K562 (cell line): ENCODE measurements around the gene POLD1. TPM values are rescaled to one million over a fixed set of nuclear protein-coding genes. Genes with fewer than 3 reads are reported as not detected.
A peak's percentile ranks its signal among the peaks of the same experiment; 100 is the strongest.

ENCODE experiments used
- CBFB ChIP-seq: sonication (generic); formaldehyde crosslinking; IDR thresholded peaks from 2 replicates; pipeline ENCODE4 v1.4.0; 2020; ENCODE audit warnings: mild to moderate bottlenecking, missing genetic modification reagents
- CHD2 ChIP-seq: IDR thresholded peaks from 2 replicates; pipeline ENCODE4 v1.6.1; 2011; ENCODE audit warnings: low read depth, low read length
- CHD4 ChIP-seq: fragments of 200-600 bp; sonication (generic); IDR thresholded peaks from 3 replicates; pipeline ENCODE4 v1.6.1; 2012; ENCODE audit warnings: low read depth, mild to moderate bottlenecking, mixed read lengths, low read length, inconsistent platforms; ENCODE audit not compliant: insufficient read depth, insufficient replicate concordance, poor library complexity, severe bottlenecking
- CREB1 ChIP-seq, 2 experiments: sonication (generic) in 1 of 2; formaldehyde crosslinking in 1 of 2; IDR thresholded peaks; 2 replicates each; pipeline versions ENCODE4 v1.6.1 to v1.8.0; 2012 to 2022; ENCODE audit warnings: inconsistent platforms in 1 of 2, mild to moderate bottlenecking in 1 of 2, missing genetic modification reagents in 1 of 2, moderate library complexity in 1 of 2
- CREM ChIP-seq: IDR thresholded peaks from 2 replicates; pipeline ENCODE4 v1.6.1; 2014; ENCODE audit warnings: antibody characterized with exemption, low read depth
- FOXK1 ChIP-seq: sonication (generic); formaldehyde crosslinking; IDR thresholded peaks from 2 replicates; pipeline ENCODE4 v1.8.0; 2022; ENCODE audit warnings: missing genetic modification reagents, mild to moderate bottlenecking, borderline replicate concordance
- GABPB2 ChIP-seq: fragments of 250-450 bp; sonication (Bioruptor Pico); conservative IDR thresholded peaks from 2 replicates; pipeline ENCODE4 v1.5.1; 2021; ENCODE audit warnings: mild to moderate bottlenecking
- MTA3 ChIP-seq: fragments of 450-650 bp; formaldehyde crosslinking; IDR thresholded peaks from 2 replicates; pipeline ENCODE4 v1.6.1; 2017; ENCODE audit warnings: mild to moderate bottlenecking, borderline replicate concordance
- MYBL2 ChIP-seq, 2 experiments: fragments of 450-650 bp in 1 of 2; sonication (generic) in 1 of 2; formaldehyde crosslinking in 1 of 2; IDR thresholded peaks; 2 replicates each; pipeline versions ENCODE4 v1.6.1 to v1.8.1; 2017 to 2022; ENCODE audit warnings: borderline replicate concordance in 1 of 2, inconsistent platforms in 1 of 2, low read depth in 1 of 2, mild to moderate bottlenecking in 1 of 2, missing genetic modification reagents in 1 of 2, moderate library complexity in 1 of 2
- RB1 ChIP-seq: fragments of 450-650 bp; IDR thresholded peaks from 2 replicates; pipeline ENCODE4 v1.6.1; 2017; ENCODE audit warnings: low read depth, mild to moderate bottlenecking
- RCOR1 ChIP-seq, 2 experiments: IDR thresholded peaks; 2 replicates each; pipeline ENCODE4 v1.6.1; 2012; ENCODE audit warnings: low read depth in 2 of 2, low read length in 2 of 2, borderline replicate concordance in 1 of 2, improper control_type of control experiment in 1 of 2
- SRSF7 ChIP-seq: fragments of 200-400 bp; formaldehyde crosslinking; optimal IDR thresholded peaks from 2 replicates; pipeline ENCODE3; 2017; ENCODE audit warnings: mild to moderate bottlenecking, low read depth, low read length
- TAF9B ChIP-seq: fragments of 450-650 bp; IDR thresholded peaks from 2 replicates; pipeline ENCODE4 v1.6.1; 2018; ENCODE audit warnings: mild to moderate bottlenecking; ENCODE audit not compliant: partially characterized antibody
- TEAD1 ChIP-seq, 2 experiments: fragments of 450-650 bp in 1 of 2; sonication (generic) in 1 of 2; formaldehyde crosslinking; IDR thresholded peaks; 2 replicates each; pipeline versions ENCODE4 v1.4.0 to v1.8.0; 2020 to 2022; ENCODE audit warnings: mild to moderate bottlenecking in 2 of 2, missing genetic modification reagents in 1 of 2
- TEAD4 ChIP-seq, 2 experiments: sonication (generic) in 1 of 2; formaldehyde crosslinking in 1 of 2; IDR thresholded peaks; 2 replicates each; pipeline versions ENCODE4 v1.6.1 to v1.8.0; 2012 to 2022; ENCODE audit warnings: borderline replicate concordance in 1 of 2, inconsistent platforms in 1 of 2, low read length in 1 of 2, mild to moderate bottlenecking in 1 of 2, missing genetic modification reagents in 1 of 2
- YY1 ChIP-seq, 3 experiments: IDR thresholded peaks; 2 replicates each; pipeline ENCODE4 v1.6.1; 2011; ENCODE audit warnings: low read length in 2 of 3, mild to moderate bottlenecking in 2 of 3, moderate library complexity in 2 of 3, borderline replicate concordance in 1 of 3, control low read depth in 1 of 3, low read depth in 1 of 3; ENCODE audit not compliant: insufficient read depth in 3 of 3, insufficient replicate concordance in 2 of 3, control insufficient read depth in 1 of 3, insufficient read length in 1 of 3; ENCODE audit errors: extremely low read depth in 1 of 3
- ZNF253 ChIP-seq: fragments of 250-450 bp; sonication (Bioruptor Pico); conservative IDR thresholded peaks from 2 replicates; pipeline ENCODE4 v1.6.1; 2021; ENCODE audit warnings: mild to moderate bottlenecking
- polyA plus RNA-seq, 8 experiments: library from polyadenylated mRNA; depleted of rRNA in 4 of 8; stranded (reverse) in 5 of 8; unstranded in 3 of 8; fragments of >200 nt; fragmentation: Nextera tagmentation in 2 of 8; fragmentation: Illumina TruSeq in 1 of 8; extraction: Ambion mirVana in 2 of 8; extraction: Trizol in 1 of 8; gene quantifications; 2 replicates each; pipeline versions ENCODE4 v1.2.1 to v1.2.3, GENCODE V29; 2011 to 2014; ENCODE audit warnings: inconsistent platforms in 1 of 8, missing spikeins in 1 of 8
- total RNA-seq, 7 experiments: library from RNA; depleted of rRNA in 6 of 7; stranded (reverse); fragments of >200 nt in 6 of 7; fragmentation: Illumina TruSeq in 2 of 7; extraction: Trizol in 2 of 7; gene quantifications; 2 replicates each; pipeline versions ENCODE4 v1.2.1 to v1.2.3, GENCODE V29; 2011 to 2021; ENCODE audit warnings: low replicate concordance in 1 of 7
- TF ChIP-seq, protein P1 (sequence below): IDR thresholded peaks from 2 replicates; pipeline ENCODE4 v1.6.1; 2012; ENCODE audit warnings: low read depth, low read length, improper control_type of control experiment, borderline replicate concordance
- TF ChIP-seq, protein P2 (sequence below): fragments of 250-450 bp; sonication (Bioruptor Pico); IDR thresholded peaks from 2 replicates; pipeline ENCODE4 v1.4.0; 2020; ENCODE audit warnings: mild to moderate bottlenecking
- TF ChIP-seq, protein P3 (sequence below), 2 experiments: fragments of 450-650 bp in 1 of 2; sonication (generic) in 1 of 2; formaldehyde crosslinking in 1 of 2; IDR thresholded peaks in 1 of 2; conservative IDR thresholded peaks in 1 of 2; 2 replicates each; pipeline versions ENCODE4 v1.6.1 to v1.8.1; 2016 to 2023; ENCODE audit warnings: mild to moderate bottlenecking in 2 of 2, moderate library complexity in 2 of 2, inconsistent platforms in 1 of 2, missing genetic modification reagents in 1 of 2

Gene POLD1
- total and polyA plus RNA-seq, 9 of the 15 experiments (the other 6 are each of a cell fraction or from before 2014, with no cell fraction given) = 1.3 to 312 (median 47.8) TPM

DNA sequence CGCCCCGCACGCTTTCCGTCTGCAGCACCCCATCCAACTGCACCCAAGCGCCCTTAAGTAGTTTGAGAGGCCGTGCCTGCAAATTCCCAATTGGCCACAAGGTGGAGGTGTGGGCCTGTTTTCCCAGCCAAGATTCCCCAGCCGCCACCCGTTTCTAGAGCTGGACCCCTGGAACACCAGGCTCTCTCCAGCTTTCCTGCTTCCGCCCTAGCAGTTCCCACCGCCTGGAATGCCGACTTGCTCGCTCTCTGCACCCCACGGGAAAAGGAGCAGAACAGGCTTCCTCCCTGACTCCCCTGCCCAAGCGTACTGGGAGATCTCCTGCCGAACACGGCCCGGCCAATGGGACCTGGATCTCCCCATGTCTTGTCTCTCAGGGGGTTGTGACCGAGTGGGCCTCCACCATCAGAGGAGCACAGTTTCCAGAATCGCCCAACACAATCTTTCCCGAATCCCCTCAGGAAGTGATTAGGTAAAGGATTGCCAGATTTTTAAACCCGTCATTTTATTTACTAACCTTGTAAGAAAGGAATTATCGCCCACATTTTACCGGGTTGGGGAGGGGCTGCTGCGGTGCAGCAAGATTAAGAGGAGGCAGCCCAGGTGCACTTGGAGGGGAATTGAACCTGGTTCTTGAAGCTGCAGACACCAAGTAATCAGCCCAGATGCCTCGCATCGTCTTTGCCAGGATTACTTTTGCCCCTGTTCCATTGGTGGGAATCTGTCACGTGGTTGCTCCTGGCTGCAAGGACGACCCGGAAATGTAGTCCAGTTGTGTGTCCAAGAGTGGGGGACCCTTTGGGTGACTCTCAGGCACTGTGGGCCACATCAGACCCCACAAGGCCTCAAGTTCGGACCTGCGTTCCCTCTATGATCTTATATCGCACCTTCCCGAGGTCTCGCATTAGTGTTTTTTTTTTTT lies 15.2 kb upstream of the POLD1 start (continued):
- TF ChIP-seq SRSF7 (no peak), CHD2 (no peak), CHD4 (no peak), CREM (no peak), CBFB (CRISPR knock-in tag) (no peak), ZNF253 (CRISPR knock-in tag) (no peak), TAF9B (no peak), MYBL2 (IDR thresholded peaks at IDR 0.05; ENCODE audit: low read depth) (no peak), MYBL2 (CRISPR knock-in tag; IDR thresholded peaks at IDR 0.05; ENCODE audit: borderline replicate concordance) (no peak), GABPB2 (CRISPR knock-in tag) (no peak), RCOR1 (IDR thresholded peaks at IDR 0.05; ENCODE audit: borderline replicate concordance in 1 of 2, low read depth in 2 of 2, low read length in 2 of 2) (0 out of 4 replicates have a peak, but pooled peaks of 1 of the 2 experiments have one; percentile 30), RB1 (0 out of 2 replicates have a peak, but pooled peaks have one; percentile 20), FOXK1 (CRISPR knock-in tag) (no peak), TEAD1 (CRISPR knock-in tag; IDR thresholded peaks at IDR 0.05) (no peak), TEAD4 (IDR thresholded peaks at IDR 0.05; ENCODE audit: low read length) (0 out of 2 replicates have a peak, but pooled peaks have one; percentile 9), TEAD4 (CRISPR knock-in tag; IDR thresholded peaks at IDR 0.05; ENCODE audit: borderline replicate concordance) (no peak), MTA3 (no peak), YY1 (IDR thresholded peaks at IDR 0.05; ENCODE audit: borderline replicate concordance in 1 of 3, control insufficient read depth in 1 of 3, extremely low read depth in 1 of 3, insufficient read depth in 3 of 3, insufficient read length in 1 of 3, insufficient replicate concordance in 2 of 3, low read depth in 1 of 3, low read length in 2 of 3) (no peak), CREB1 (IDR thresholded peaks at IDR 0.05) (no peak), CREB1 (CRISPR knock-in tag; IDR thresholded peaks at IDR 0.05) (no peak)
- TF ChIP-seq, protein P1, sequence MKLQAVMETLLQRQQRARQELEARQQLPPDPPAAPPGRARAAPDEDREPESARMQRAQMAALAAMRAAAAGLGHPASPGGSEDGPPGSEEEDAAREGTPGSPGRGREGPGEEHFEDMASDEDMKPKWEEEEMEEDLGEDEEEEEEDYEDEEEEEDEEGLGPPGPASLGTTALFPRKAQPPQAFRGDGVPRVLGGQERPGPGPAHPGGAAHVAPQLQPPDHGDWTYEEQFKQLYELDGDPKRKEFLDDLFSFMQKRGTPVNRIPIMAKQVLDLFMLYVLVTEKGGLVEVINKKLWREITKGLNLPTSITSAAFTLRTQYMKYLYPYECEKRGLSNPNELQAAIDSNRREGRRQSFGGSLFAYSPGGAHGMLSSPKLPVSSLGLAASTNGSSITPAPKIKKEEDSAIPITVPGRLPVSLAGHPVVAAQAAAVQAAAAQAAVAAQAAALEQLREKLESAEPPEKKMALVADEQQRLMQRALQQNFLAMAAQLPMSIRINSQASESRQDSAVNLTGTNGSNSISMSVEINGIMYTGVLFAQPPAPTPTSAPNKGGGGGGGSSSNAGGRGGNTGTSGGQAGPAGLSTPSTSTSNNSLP = no peak
- TF ChIP-seq, protein P2, sequence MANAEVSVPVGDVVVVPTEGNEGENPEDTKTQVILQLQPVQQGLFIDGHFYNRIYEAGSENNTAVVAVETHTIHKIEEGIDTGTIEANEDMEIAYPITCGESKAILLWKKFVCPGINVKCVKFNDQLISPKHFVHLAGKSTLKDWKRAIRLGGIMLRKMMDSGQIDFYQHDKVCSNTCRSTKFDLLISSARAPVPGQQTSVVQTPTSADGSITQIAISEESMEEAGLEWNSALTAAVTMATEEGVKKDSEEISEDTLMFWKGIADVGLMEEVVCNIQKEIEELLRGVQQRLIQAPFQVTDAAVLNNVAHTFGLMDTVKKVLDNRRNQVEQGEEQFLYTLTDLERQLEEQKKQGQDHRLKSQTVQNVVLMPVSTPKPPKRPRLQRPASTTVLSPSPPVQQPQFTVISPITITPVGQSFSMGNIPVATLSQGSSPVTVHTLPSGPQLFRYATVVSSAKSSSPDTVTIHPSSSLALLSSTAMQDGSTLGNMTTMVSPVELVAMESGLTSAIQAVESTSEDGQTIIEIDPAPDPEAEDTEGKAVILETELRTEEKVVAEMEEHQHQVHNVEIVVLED (CRISPR knock-in tag) = no peak
- TF ChIP-seq, protein P3, sequence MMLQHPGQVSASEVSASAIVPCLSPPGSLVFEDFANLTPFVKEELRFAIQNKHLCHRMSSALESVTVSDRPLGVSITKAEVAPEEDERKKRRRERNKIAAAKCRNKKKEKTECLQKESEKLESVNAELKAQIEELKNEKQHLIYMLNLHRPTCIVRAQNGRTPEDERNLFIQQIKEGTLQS (IDR thresholded peaks at IDR 0.05) = no peak
- TF ChIP-seq, protein P3 (CRISPR knock-in tag; conservative IDR thresholded peaks at IDR 0.05) = no peak
